Measurements from ENCODE around the gene HS1BP3. TPM values are rescaled to one million over a fixed set of nuclear protein-coding genes. Genes with fewer than 3 reads are reported as not detected.
A peak's percentile ranks its signal among the peaks of the same experiment; 100 is the strongest.

HS1BP3 gene
- polyA plus RNA-seq, 4 donors = 18.5 to 39.7 (median 23.4) TPM

- Histone ChIP-seq H3K27ac (ENCODE audit: low read depth in 1 of 3, low read length in 2 of 3) (peak overlapping the region in 2 of 3 donors; percentile 93 to 96), H3K4me1 (ENCODE audit: control insufficient read depth in 3 of 3, insufficient read depth in 2 of 3, low read depth in 1 of 3, low read length in 2 of 3) (peaks cover 0 to 76% (median 0%) of the 10 kb centered on the region in 3 donors), H3K4me3 (ENCODE audit: low read depth in 1 of 3, low read length in 3 of 3) (no peak overlapping the region), H3K36me3 (ENCODE audit: control insufficient read depth in 3 of 3, insufficient read depth in 2 of 3, low read depth in 1 of 3, low read length in 3 of 3) (peaks cover 0 to 18% (median 0%) of the 10 kb centered on the region in 3 donors), H3K9me3 (ENCODE audit: control insufficient read depth in 2 of 2, insufficient read depth in 1 of 2, low read depth in 1 of 2, low read length in 1 of 2) (no peaks in the 10 kb centered on the region), H3K27me3 (ENCODE audit: control insufficient read depth in 3 of 3, insufficient read depth in 3 of 3, low read length in 3 of 3) (no peaks in the 10 kb centered on the region)
- WGBS, 3 donors = 62 to 69% (median 67%) methylated on average over 14 of the region's 14 CpGs
- DNase-seq (peak in 1 of 2 donors; percentile 56), FAIRE-seq (no peak)
Measured at GRCh38 chr2:20614201-20615067, 36.5 kb downstream of the HS1BP3 start.

GRCh38 chr2:20612925-20613916, 37.7 kb downstream of the HS1BP3 start:
- Histone ChIP-seq H3K36me3 (ENCODE audit: control insufficient read depth in 3 of 3, insufficient read depth in 2 of 3, low read depth in 1 of 3, low read length in 3 of 3) (peaks cover 0 to 11% (median 0%) of the 10 kb centered on the region in 3 donors), H3K27ac (ENCODE audit: low read depth in 1 of 3, low read length in 2 of 3) (peak overlapping the region in 1 of 3 donors; percentile 47), H3K4me3 (ENCODE audit: low read depth in 1 of 3, low read length in 3 of 3) (no peak overlapping the region), H3K9me3 (ENCODE audit: control insufficient read depth in 2 of 2, insufficient read depth in 1 of 2, low read depth in 1 of 2, low read length in 1 of 2) (no peaks in the 10 kb centered on the region), H3K4me1 (ENCODE audit: control insufficient read depth in 3 of 3, insufficient read depth in 2 of 3, low read depth in 1 of 3, low read length in 2 of 3) (peaks cover 0 to 72% (median 0%) of the 10 kb centered on the region in 3 donors), H3K27me3 (ENCODE audit: control insufficient read depth in 3 of 3, insufficient read depth in 3 of 3, low read length in 3 of 3) (no peaks in the 10 kb centered on the region)
- WGBS, 3 donors = 81 to 82% (median 81%) methylated on average over 17 of the region's 17 CpGs
- DNase-seq (no peak), FAIRE-seq (no peak)

- no peak overlapping the region for H3K4me3 ChIP-seq (ENCODE audit: low read depth in 1 of 3, low read length in 3 of 3)
- peak overlapping the region; percentile 14 to 89 (median 61) for H3K27ac ChIP-seq (ENCODE audit: low read depth in 1 of 3, low read length in 2 of 3)
- H3K36me3 ChIP-seq (ENCODE audit: control insufficient read depth in 3 of 3, insufficient read depth in 2 of 3, low read depth in 1 of 3, low read length in 3 of 3) = peaks cover 0 to 8% (median 0%) of the 10 kb centered on the region in 3 donors
- 85 to 97% (median 87%) methylated on average over 3 of the region's 3 CpGs for WGBS, 3 donors
- H3K9me3 ChIP-seq (ENCODE audit: control insufficient read depth in 2 of 2, insufficient read depth in 1 of 2, low read depth in 1 of 2, low read length in 1 of 2) = peaks cover 0 to 3% of the 10 kb centered on the region in 2 donors
- H3K27me3 ChIP-seq (ENCODE audit: control insufficient read depth in 3 of 3, insufficient read depth in 3 of 3, low read length in 3 of 3) = no peaks in the 10 kb centered on the region
- DNase-seq (no peak), FAIRE-seq (no peak)
- peaks cover 0 to 60% (median 0%) of the 10 kb centered on the region in 3 donors for H3K4me1 ChIP-seq (ENCODE audit: control insufficient read depth in 3 of 3, insufficient read depth in 2 of 3, low read depth in 1 of 3, low read length in 2 of 3)
Measured at GRCh38 chr2:20611844-20612356, 39.0 kb downstream of the HS1BP3 start.

- FAIRE-seq = no peak
- WGBS, 3 donors = 42 to 72% (median 70%) methylated on average over 15 of the region's 15 CpGs
- peaks cover 0 to 53% (median 0%) of the 10 kb centered on the region in 3 donors for H3K4me1 ChIP-seq (ENCODE audit: control insufficient read depth in 3 of 3, insufficient read depth in 2 of 3, low read depth in 1 of 3, low read length in 2 of 3)
Measured at GRCh38 chr2:20611077-20611843, 39.6 kb downstream of the HS1BP3 start.

GRCh38 chr2:20609995-20610357, 40.9 kb downstream of the HS1BP3 start:
- no peaks in the 10 kb centered on the region for H3K27me3 ChIP-seq (ENCODE audit: control insufficient read depth in 3 of 3, insufficient read depth in 3 of 3, low read length in 3 of 3)
- peaks cover 0 to 41% (median 0%) of the 10 kb centered on the region in 3 donors for H3K4me1 ChIP-seq (ENCODE audit: control insufficient read depth in 3 of 3, insufficient read depth in 2 of 3, low read depth in 1 of 3, low read length in 2 of 3)
- H3K27ac ChIP-seq (ENCODE audit: low read depth in 1 of 3, low read length in 2 of 3) = peak overlapping the region in 1 of 3 donors; percentile 73
- FAIRE-seq (no peak), DNase-seq (no peak)
- peaks cover 0 to 5% (median 0%) of the 10 kb centered on the region in 3 donors for H3K36me3 ChIP-seq (ENCODE audit: control insufficient read depth in 3 of 3, insufficient read depth in 2 of 3, low read depth in 1 of 3, low read length in 3 of 3)
- WGBS, 3 donors = 57 to 67% (median 67%) methylated on average over 4 of the region's 4 CpGs
- no peak overlapping the region for H3K4me3 ChIP-seq (ENCODE audit: low read depth in 1 of 3, low read length in 3 of 3)
- H3K9me3 ChIP-seq (ENCODE audit: control insufficient read depth in 2 of 2, insufficient read depth in 1 of 2, low read depth in 1 of 2, low read length in 1 of 2) = peaks cover 0 to 3% of the 10 kb centered on the region in 2 donors

More at GRCh38 chr2:20611077-20611843, 39.6 kb downstream of the HS1BP3 start:
- Histone ChIP-seq H3K9me3 (ENCODE audit: control insufficient read depth in 2 of 2, insufficient read depth in 1 of 2, low read depth in 1 of 2, low read length in 1 of 2) (peaks cover 0 to 3% of the 10 kb centered on the region in 2 donors), H3K27ac (ENCODE audit: low read depth in 1 of 3, low read length in 2 of 3) (peak overlapping the region; percentile 14 to 89 (median 61)), H3K4me3 (ENCODE audit: low read depth in 1 of 3, low read length in 3 of 3) (no peak overlapping the region), H3K36me3 (ENCODE audit: control insufficient read depth in 3 of 3, insufficient read depth in 2 of 3, low read depth in 1 of 3, low read length in 3 of 3) (peaks cover 0 to 5% (median 0%) of the 10 kb centered on the region in 3 donors), H3K27me3 (ENCODE audit: control insufficient read depth in 3 of 3, insufficient read depth in 3 of 3, low read length in 3 of 3) (no peaks in the 10 kb centered on the region)
- DNase-seq = peak; percentile 27 to 87

GRCh38 chr2:20609349-20609994, 41.4 kb downstream of the HS1BP3 start:
- Histone ChIP-seq H3K27ac (ENCODE audit: low read depth in 1 of 3, low read length in 2 of 3) (peak overlapping the region in 1 of 3 donors; percentile 73), H3K9me3 (ENCODE audit: control insufficient read depth in 2 of 2, insufficient read depth in 1 of 2, low read depth in 1 of 2, low read length in 1 of 2) (peaks cover 0 to 3% of the 10 kb centered on the region in 2 donors), H3K36me3 (ENCODE audit: control insufficient read depth in 3 of 3, insufficient read depth in 2 of 3, low read depth in 1 of 3, low read length in 3 of 3) (peaks cover 0 to 5% (median 0%) of the 10 kb centered on the region in 3 donors), H3K4me1 (ENCODE audit: control insufficient read depth in 3 of 3, insufficient read depth in 2 of 3, low read depth in 1 of 3, low read length in 2 of 3) (peaks cover 0 to 36% (median 0%) of the 10 kb centered on the region in 3 donors), H3K4me3 (ENCODE audit: low read depth in 1 of 3, low read length in 3 of 3) (no peak overlapping the region), H3K27me3 (ENCODE audit: control insufficient read depth in 3 of 3, insufficient read depth in 3 of 3, low read length in 3 of 3) (no peaks in the 10 kb centered on the region)
- FAIRE-seq = no peak
- peak in 1 of 2 donors; percentile 34 for DNase-seq
- WGBS, 3 donors = 60 to 76% (median 68%) methylated on average over 7 of the region's 7 CpGs

GRCh38 chr2:20608666-20609348, 42.1 kb downstream of the HS1BP3 start:
- peaks cover 0 to 5% (median 0%) of the 10 kb centered on the region in 3 donors for H3K36me3 ChIP-seq (ENCODE audit: control insufficient read depth in 3 of 3, insufficient read depth in 2 of 3, low read depth in 1 of 3, low read length in 3 of 3)
- peaks cover 0 to 29% (median 0%) of the 10 kb centered on the region in 3 donors for H3K4me1 ChIP-seq (ENCODE audit: control insufficient read depth in 3 of 3, insufficient read depth in 2 of 3, low read depth in 1 of 3, low read length in 2 of 3)
- H3K9me3 ChIP-seq (ENCODE audit: control insufficient read depth in 2 of 2, insufficient read depth in 1 of 2, low read depth in 1 of 2, low read length in 1 of 2) = peaks cover 0 to 3% of the 10 kb centered on the region in 2 donors
- H3K27ac ChIP-seq (ENCODE audit: low read depth in 1 of 3, low read length in 2 of 3) = peak overlapping the region in 1 of 3 donors; percentile 73
- FAIRE-seq = no peak
- no peak for DNase-seq
- WGBS, 3 donors = 88 to 89% (median 89%) methylated on average over 7 of the region's 7 CpGs
- no peaks in the 10 kb centered on the region for H3K27me3 ChIP-seq (ENCODE audit: control insufficient read depth in 3 of 3, insufficient read depth in 3 of 3, low read length in 3 of 3)
- no peak overlapping the region for H3K4me3 ChIP-seq (ENCODE audit: low read depth in 1 of 3, low read length in 3 of 3)

All from small intestine (tissue), 7 donors.